Duodenal mucosa (tissue), 2 donors: Measurements from ENCODE around the gene SF3A1.

ENCODE experiments used
- H3K27ac ChIP-seq: one replicate; pipeline ENCODE4 v1.7.0; 2013; ENCODE audit warnings: low read depth, low read length
- H3K27me3 ChIP-seq, 2 donors: one replicate each; pipeline ENCODE4 v1.7.0; 2013; ENCODE audit warnings: low read length in 2 of 2, control low read depth in 1 of 2; ENCODE audit not compliant: insufficient read depth in 2 of 2, control insufficient read depth in 1 of 2
- H3K36me3 ChIP-seq, 2 donors: one replicate each; pipeline ENCODE4 v1.7.0; 2013; ENCODE audit warnings: low read length in 2 of 2, control low read depth in 1 of 2; ENCODE audit not compliant: insufficient read depth in 2 of 2, control insufficient read depth in 1 of 2
- H3K4me1 ChIP-seq, 2 donors: one replicate each; pipeline ENCODE4 v1.7.0; 2013; ENCODE audit warnings: low read length in 2 of 2, control low read depth in 1 of 2; ENCODE audit not compliant: insufficient read depth in 2 of 2, control insufficient read depth in 1 of 2
- H3K4me3 ChIP-seq, 2 donors: one replicate each; pipeline ENCODE4 v1.7.0; 2013; ENCODE audit warnings: low read length in 2 of 2, low read depth in 1 of 2
- H3K9ac ChIP-seq, 2 donors: one replicate each; pipeline ENCODE4 v1.7.0; 2013; ENCODE audit warnings: low read length in 2 of 2, low read depth in 1 of 2
- H3K9me3 ChIP-seq, 2 donors: one replicate each; pipeline ENCODE4 v1.7.0; 2013; ENCODE audit warnings: low read length in 2 of 2, control low read depth in 1 of 2; ENCODE audit not compliant: control insufficient read depth in 1 of 2

The SF3A1 gene

GRCh38 chr22:30386608-30386959, 29.9 kb upstream of the SF3A1 start:
- H3K36me3 ChIP-seq, result peaks cover 0 to 3% of the 10 kb centered on the region in 2 donors
- H3K9me3 ChIP-seq, result no peaks in the 10 kb centered on the region
- H3K9ac ChIP-seq, result peak overlapping the region; percentile 29 to 68
- no peaks in the 10 kb centered on the region for H3K27me3 ChIP-seq
- peaks cover 8 to 13% of the 10 kb centered on the region in 2 donors for H3K4me1 ChIP-seq
- no peak overlapping the region for H3K27ac ChIP-seq
- peak overlapping the region; percentile 58 to 71 for H3K4me3 ChIP-seq

DNA sequence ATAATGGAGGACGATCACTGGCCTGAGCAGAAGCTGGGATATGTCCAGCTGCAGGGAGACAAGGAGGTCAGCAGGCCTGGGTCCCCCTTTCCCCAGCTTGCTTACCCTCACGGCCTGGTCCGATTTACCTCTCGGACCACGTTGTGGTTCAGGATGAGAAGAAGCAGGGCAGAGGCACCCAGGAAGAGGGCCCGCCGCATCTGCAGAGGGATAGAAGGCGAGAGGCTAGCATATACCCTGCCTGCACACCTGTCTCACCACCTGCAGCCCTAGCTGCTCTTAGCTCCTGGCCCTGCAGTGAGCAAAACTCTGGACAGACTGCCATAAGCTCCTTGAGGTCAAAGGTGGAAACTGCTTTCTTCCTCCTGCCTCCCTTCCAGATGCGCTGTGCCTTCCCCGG, 29.2 kb upstream of the SF3A1 start:
- Histone ChIP-seq H3K9me3 (no peaks in the 10 kb centered on the region), H3K27me3 (no peaks in the 10 kb centered on the region), H3K4me3 (no peak overlapping the region), H3K36me3 (peaks cover 0 to 3% of the 10 kb centered on the region in 2 donors), H3K27ac (no peak overlapping the region), H3K4me1 (peaks cover 8 to 13% of the 10 kb centered on the region in 2 donors), H3K9ac (peak overlapping the region in 1 of 2 donors; percentile 68)

- Histone ChIP-seq H3K36me3 (peaks cover 0 to 3% of the 10 kb centered on the region in 2 donors), H3K4me1 (peaks cover 8 to 13% of the 10 kb centered on the region in 2 donors), H3K27me3 (no peaks in the 10 kb centered on the region), H3K9ac (no peak overlapping the region), H3K9me3 (no peaks in the 10 kb centered on the region), H3K4me3 (no peak overlapping the region), H3K27ac (no peak overlapping the region)
Measured at GRCh38 chr22:30383061-30383460, 26.4 kb upstream of the SF3A1 start.

GRCh38 chr22:30382340-30382739, 25.6 kb upstream of the SF3A1 start:
- Histone ChIP-seq H3K27ac (no peak overlapping the region), H3K4me3 (no peak overlapping the region), H3K9ac (no peak overlapping the region), H3K4me1 (peaks cover 8 to 10% of the 10 kb centered on the region in 2 donors), H3K9me3 (no peaks in the 10 kb centered on the region), H3K36me3 (peaks cover 0 to 3% of the 10 kb centered on the region in 2 donors), H3K27me3 (no peaks in the 10 kb centered on the region)

GRCh38 chr22:30381264-30381663, 24.6 kb upstream of the SF3A1 start:
- no peak overlapping the region for H3K27ac ChIP-seq
- H3K9ac ChIP-seq, result no peak overlapping the region
- H3K36me3 ChIP-seq, result peaks cover 0 to 3% of the 10 kb centered on the region in 2 donors
- no peak overlapping the region for H3K4me3 ChIP-seq
- no peaks in the 10 kb centered on the region for H3K9me3 ChIP-seq
- H3K27me3 ChIP-seq, result no peaks in the 10 kb centered on the region
- peaks cover 4% of the 10 kb centered on the region in 2 donors for H3K4me1 ChIP-seq

GRCh38 chr22:30380011-30380410, 23.3 kb upstream of the SF3A1 start:
- Histone ChIP-seq H3K9ac (no peak overlapping the region), H3K27me3 (no peaks in the 10 kb centered on the region), H3K4me1 (no peaks in the 10 kb centered on the region), H3K36me3 (peaks cover 0 to 3% of the 10 kb centered on the region in 2 donors), H3K4me3 (no peak overlapping the region), H3K27ac (no peak overlapping the region), H3K9me3 (no peaks in the 10 kb centered on the region)

DNA sequence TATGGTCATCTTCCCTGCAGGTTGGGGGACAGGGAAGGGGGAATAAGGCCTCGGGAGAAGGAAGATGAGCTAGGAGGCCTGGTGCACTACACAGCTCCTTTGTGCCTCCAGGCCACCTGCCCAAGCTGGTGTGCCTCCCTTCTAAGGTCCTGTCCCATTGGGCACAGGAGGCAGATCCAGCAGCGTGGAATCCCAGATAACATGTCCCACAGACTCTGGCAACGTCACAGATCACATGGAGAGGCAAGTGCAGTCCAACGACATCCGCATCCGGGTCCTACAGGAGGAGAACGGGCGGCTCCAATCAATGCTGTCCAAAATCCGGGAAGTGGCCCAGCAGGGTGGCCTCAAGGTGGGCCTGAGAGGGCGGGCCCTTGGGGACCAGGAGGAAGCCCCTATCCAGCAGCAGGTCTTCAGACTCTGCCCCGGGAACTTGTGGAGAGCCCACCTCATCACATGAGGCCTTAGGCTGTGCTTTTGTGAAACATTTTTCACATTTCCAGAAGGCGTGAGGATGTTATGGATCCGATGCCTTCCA, 18.7 kb upstream of the SF3A1 start:
- Histone ChIP-seq H3K36me3 (no peaks in the 10 kb centered on the region), H3K9me3 (no peaks in the 10 kb centered on the region), H3K9ac (no peak overlapping the region), H3K27ac (no peak overlapping the region), H3K4me1 (no peaks in the 10 kb centered on the region), H3K27me3 (no peaks in the 10 kb centered on the region), H3K4me3 (no peak overlapping the region)

DNA sequence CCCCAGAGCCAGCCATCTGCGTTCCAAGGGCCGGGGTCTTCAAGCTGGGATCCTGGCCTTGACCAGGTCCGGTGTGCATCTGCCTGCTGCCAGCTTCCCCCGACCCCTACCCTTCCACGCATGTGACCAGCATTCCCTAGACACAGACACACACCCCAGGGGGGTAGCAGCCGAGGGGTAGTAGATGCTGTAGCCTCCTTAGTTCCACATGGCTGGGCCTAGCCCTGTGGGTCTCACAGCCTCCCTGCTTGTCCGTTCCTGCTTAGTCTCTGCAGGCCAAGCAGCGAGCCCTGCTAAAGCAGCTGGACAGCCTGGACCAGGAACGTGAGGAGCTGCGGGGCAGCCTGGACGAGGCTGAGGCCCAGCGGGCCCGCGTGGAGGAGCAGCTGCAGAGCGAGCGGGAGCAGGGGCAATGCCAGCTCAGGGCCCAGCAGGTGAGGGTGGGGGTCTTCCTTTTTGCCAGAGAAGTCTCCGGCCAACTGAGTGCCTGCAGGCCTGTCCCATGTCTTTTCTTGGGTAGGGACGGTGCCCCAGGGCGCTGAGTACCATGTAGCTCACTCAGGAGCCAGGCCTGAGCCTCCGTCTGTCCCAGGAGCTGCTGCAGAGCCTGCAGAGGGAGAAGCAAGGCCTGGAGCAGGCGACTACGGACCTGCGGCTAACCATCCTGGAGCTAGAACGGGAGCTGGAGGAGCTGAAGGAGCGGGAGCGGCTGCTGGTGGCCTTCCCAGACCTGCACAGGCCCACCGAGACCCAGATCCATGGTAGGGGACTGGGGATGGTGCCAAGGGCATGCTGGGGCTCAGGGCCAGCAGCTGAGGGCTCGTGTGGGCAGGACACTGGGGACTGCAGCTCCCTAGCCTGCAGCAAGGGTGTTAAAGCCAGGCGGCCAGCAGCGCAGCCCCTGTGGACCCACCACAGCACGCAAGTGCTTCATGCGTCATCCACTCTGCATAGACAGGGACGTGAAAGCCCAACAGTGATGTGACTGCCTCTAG, 16.9 kb upstream of the SF3A1 start:
- H3K4me1 ChIP-seq, result no peaks in the 10 kb centered on the region
- no peaks in the 10 kb centered on the region for H3K27me3 ChIP-seq
- no peak overlapping the region for H3K9ac ChIP-seq
- no peaks in the 10 kb centered on the region for H3K9me3 ChIP-seq
- H3K27ac ChIP-seq, result no peak overlapping the region
- H3K36me3 ChIP-seq, result no peaks in the 10 kb centered on the region
- H3K4me3 ChIP-seq, result no peak overlapping the region

GRCh38 chr22:30372915-30373314, 16.2 kb upstream of the SF3A1 start:
- H3K36me3 ChIP-seq, result no peaks in the 10 kb centered on the region
- H3K27ac ChIP-seq, result no peak overlapping the region
- no peak overlapping the region for H3K9ac ChIP-seq
- H3K4me3 ChIP-seq, result no peak overlapping the region
- no peaks in the 10 kb centered on the region for H3K4me1 ChIP-seq
- H3K9me3 ChIP-seq, result no peaks in the 10 kb centered on the region
- H3K27me3 ChIP-seq, result no peaks in the 10 kb centered on the region

GRCh38 chr22:30371981-30372380, 15.3 kb upstream of the SF3A1 start:
- H3K27ac ChIP-seq, result no peak overlapping the region
- H3K9me3 ChIP-seq, result no peaks in the 10 kb centered on the region
- H3K4me1 ChIP-seq, result no peaks in the 10 kb centered on the region
- H3K36me3 ChIP-seq, result no peaks in the 10 kb centered on the region
- H3K4me3 ChIP-seq, result no peak overlapping the region
- H3K27me3 ChIP-seq, result no peaks in the 10 kb centered on the region
- H3K9ac ChIP-seq, result no peak overlapping the region
